ENCODE results near the gene PPP2R5C. TPM values are rescaled to one million over a fixed set of nuclear protein-coding genes. Genes with fewer than 3 reads are reported as not detected.

PPP2R5C gene
- total and polyA plus RNA-seq, 9 of the 15 experiments (the other 6 are each of a cell fraction or from before 2014, with no cell fraction given): 284 to 617 (median 395) TPM

- FAIRE-seq (no peak), ATAC-seq (0 out of 3 replicates have a peak, but pooled peaks have one; percentile 20), DNase-seq (ENCODE audit: extremely low read depth in 1 of 4, low spot score in 3 of 4) (no peak)
- ChIA-PET CTCF (ENCODE audit: low intra/inter-chr PET ratio) (no interaction called here), POLR2A (interaction anchor here (0.7 to 2.4 kb wide), 2 partner anchors 9 to 11 kb away, joined by 3 to 10 read pairs; no protein-coding TSS in a partner anchor)
- no TSS peak for BruUV-seq (replicated peaks)
- no peaks in the 10 kb centered on the region for H3K9me1 ChIP-seq (ENCODE audit: control insufficient read depth, insufficient read depth, low read length)
- peak overlapping the region; percentile 20; the same call in 1 of the 2 replicates for H3K4me2 ChIP-seq (ENCODE audit: insufficient read depth, low read length)
- peaks cover 33% of the 10 kb centered on the region; the same call in 2 of the 3 replicates for H3K36me3 ChIP-seq (ENCODE audit: control insufficient read depth, insufficient read depth, low read length)
- TF ChIP-seq L3MBTL2 (IDR thresholded peaks at IDR 0.05) (peak; percentile 31), ZFP91 (CRISPR knock-in tag; IDR thresholded peaks at IDR 0.05) (no peak)
- TF ChIP-seq, protein P1, sequence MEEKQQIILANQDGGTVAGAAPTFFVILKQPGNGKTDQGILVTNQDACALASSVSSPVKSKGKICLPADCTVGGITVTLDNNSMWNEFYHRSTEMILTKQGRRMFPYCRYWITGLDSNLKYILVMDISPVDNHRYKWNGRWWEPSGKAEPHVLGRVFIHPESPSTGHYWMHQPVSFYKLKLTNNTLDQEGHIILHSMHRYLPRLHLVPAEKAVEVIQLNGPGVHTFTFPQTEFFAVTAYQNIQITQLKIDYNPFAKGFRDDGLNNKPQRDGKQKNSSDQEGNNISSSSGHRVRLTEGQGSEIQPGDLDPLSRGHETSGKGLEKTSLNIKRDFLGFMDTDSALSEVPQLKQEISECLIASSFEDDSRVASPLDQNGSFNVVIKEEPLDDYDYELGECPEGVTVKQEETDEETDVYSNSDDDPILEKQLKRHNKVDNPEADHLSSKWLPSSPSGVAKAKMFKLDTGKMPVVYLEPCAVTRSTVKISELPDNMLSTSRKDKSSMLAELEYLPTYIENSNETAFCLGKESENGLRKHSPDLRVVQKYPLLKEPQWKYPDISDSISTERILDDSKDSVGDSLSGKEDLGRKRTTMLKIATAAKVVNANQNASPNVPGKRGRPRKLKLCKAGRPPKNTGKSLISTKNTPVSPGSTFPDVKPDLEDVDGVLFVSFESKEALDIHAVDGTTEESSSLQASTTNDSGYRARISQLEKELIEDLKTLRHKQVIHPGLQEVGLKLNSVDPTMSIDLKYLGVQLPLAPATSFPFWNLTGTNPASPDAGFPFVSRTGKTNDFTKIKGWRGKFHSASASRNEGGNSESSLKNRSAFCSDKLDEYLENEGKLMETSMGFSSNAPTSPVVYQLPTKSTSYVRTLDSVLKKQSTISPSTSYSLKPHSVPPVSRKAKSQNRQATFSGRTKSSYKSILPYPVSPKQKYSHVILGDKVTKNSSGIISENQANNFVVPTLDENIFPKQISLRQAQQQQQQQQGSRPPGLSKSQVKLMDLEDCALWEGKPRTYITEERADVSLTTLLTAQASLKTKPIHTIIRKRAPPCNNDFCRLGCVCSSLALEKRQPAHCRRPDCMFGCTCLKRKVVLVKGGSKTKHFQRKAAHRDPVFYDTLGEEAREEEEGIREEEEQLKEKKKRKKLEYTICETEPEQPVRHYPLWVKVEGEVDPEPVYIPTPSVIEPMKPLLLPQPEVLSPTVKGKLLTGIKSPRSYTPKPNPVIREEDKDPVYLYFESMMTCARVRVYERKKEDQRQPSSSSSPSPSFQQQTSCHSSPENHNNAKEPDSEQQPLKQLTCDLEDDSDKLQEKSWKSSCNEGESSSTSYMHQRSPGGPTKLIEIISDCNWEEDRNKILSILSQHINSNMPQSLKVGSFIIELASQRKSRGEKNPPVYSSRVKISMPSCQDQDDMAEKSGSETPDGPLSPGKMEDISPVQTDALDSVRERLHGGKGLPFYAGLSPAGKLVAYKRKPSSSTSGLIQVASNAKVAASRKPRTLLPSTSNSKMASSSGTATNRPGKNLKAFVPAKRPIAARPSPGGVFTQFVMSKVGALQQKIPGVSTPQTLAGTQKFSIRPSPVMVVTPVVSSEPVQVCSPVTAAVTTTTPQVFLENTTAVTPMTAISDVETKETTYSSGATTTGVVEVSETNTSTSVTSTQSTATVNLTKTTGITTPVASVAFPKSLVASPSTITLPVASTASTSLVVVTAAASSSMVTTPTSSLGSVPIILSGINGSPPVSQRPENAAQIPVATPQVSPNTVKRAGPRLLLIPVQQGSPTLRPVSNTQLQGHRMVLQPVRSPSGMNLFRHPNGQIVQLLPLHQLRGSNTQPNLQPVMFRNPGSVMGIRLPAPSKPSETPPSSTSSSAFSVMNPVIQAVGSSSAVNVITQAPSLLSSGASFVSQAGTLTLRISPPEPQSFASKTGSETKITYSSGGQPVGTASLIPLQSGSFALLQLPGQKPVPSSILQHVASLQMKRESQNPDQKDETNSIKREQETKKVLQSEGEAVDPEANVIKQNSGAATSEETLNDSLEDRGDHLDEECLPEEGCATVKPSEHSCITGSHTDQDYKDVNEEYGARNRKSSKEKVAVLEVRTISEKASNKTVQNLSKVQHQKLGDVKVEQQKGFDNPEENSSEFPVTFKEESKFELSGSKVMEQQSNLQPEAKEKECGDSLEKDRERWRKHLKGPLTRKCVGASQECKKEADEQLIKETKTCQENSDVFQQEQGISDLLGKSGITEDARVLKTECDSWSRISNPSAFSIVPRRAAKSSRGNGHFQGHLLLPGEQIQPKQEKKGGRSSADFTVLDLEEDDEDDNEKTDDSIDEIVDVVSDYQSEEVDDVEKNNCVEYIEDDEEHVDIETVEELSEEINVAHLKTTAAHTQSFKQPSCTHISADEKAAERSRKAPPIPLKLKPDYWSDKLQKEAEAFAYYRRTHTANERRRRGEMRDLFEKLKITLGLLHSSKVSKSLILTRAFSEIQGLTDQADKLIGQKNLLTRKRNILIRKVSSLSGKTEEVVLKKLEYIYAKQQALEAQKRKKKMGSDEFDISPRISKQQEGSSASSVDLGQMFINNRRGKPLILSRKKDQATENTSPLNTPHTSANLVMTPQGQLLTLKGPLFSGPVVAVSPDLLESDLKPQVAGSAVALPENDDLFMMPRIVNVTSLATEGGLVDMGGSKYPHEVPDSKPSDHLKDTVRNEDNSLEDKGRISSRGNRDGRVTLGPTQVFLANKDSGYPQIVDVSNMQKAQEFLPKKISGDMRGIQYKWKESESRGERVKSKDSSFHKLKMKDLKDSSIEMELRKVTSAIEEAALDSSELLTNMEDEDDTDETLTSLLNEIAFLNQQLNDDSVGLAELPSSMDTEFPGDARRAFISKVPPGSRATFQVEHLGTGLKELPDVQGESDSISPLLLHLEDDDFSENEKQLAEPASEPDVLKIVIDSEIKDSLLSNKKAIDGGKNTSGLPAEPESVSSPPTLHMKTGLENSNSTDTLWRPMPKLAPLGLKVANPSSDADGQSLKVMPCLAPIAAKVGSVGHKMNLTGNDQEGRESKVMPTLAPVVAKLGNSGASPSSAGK (IDR thresholded peaks at IDR 0.05): 0 out of 2 replicates have a peak, but pooled peaks have one; percentile 16
- TF ChIP-seq, protein P2, sequence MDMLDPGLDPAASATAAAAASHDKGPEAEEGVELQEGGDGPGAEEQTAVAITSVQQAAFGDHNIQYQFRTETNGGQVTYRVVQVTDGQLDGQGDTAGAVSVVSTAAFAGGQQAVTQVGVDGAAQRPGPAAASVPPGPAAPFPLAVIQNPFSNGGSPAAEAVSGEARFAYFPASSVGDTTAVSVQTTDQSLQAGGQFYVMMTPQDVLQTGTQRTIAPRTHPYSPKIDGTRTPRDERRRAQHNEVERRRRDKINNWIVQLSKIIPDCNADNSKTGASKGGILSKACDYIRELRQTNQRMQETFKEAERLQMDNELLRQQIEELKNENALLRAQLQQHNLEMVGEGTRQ (CRISPR knock-in tag; IDR thresholded peaks at IDR 0.05): no peak
- no peak overlapping the region for H3K4me3 ChIP-seq
- in situ Hi-C loops (cut with MboI): no loop called here
- H2AFZ ChIP-seq (ENCODE audit: low read depth, low read length): peak overlapping the region; percentile 10; the same call in 1 of the 2 replicates
- no peaks in the 10 kb centered on the region for H3K79me2 ChIP-seq (ENCODE audit: control insufficient read depth, insufficient read depth, low read length)
- H3K9me3 ChIP-seq (replicated peaks; ENCODE audit: control insufficient read depth, insufficient read depth, low read depth, low read length): no peaks in the 10 kb centered on the region
- intact Hi-C loops (cut with micrococcal nuclease): no loop called here
- peak overlapping the region; percentile 24 to 36; a peak in 2 of 4 replicates for H3K9ac ChIP-seq (ENCODE audit: insufficient read depth in 1 of 2, low read depth in 2 of 2, low read length in 2 of 2)
- H3K27me3 ChIP-seq (ENCODE audit: control insufficient read depth in 2 of 2, insufficient read depth in 2 of 2, low read length in 2 of 2): no peaks in the 10 kb centered on the region
- H4K20me1 ChIP-seq (replicated peaks; ENCODE audit: control insufficient read depth, insufficient read depth, low read length): no peaks in the 10 kb centered on the region
- peaks cover 23 to 25% of the 10 kb centered on the region in 2 experiments; a peak in 4 of 5 replicates for H3K4me1 ChIP-seq (replicated peaks in 1 of 2; ENCODE audit: control insufficient read depth in 2 of 2, insufficient read depth in 2 of 2, low read length in 2 of 2)
- WGBS (ENCODE audit: insufficient coverage, low coverage, missing lambda C conversion rate): 22% methylated on average over 5 of the region's 5 CpGs
- peak overlapping the region; percentile 29; the same call in 1 of the 3 replicates for H3K27ac ChIP-seq (ENCODE audit: extremely low read depth, low read depth, low read length)
Measured at GRCh38 chr14:101926620-101927019, 165.1 kb downstream of the PPP2R5C start.
